Spleen (tissue), 11 donors: Measurements from ENCODE around the gene AGAP5. TPM values are rescaled to one million over a fixed set of nuclear protein-coding genes. Genes with fewer than 3 reads are reported as not detected.

Experiments used
- DNase-seq: peaks from one replicate; pipeline ENCODE4 v3.0.0-alpha.2; 2020
- H3K27ac ChIP-seq, 8 donors: fragments of 200-600 bp; sonication (generic) in 7 of 8; 1 replicate in 4 of 8; 2 replicates in 4 of 8; pipeline versions ENCODE4 v1.5.0 to v1.8.0; 2016 to 2021; ENCODE audit warnings: inconsistent platforms in 4 of 8, mild to moderate bottlenecking in 4 of 8, moderate library complexity in 1 of 8
- H3K27me3 ChIP-seq, 7 donors: fragments of 200-600 bp; sonication (generic) in 6 of 7; replicated peaks in 1 of 7; 1 replicate in 4 of 7; 2 replicates in 3 of 7; pipeline versions ENCODE4 v1.5.0 to v1.8.0; 2016 to 2021; ENCODE audit warnings: inconsistent platforms in 3 of 7, mild to moderate bottlenecking in 1 of 7
- H3K36me3 ChIP-seq, 6 donors: fragments of 200-600 bp; sonication (generic) in 5 of 6; 1 replicate in 4 of 6; 2 replicates in 2 of 6; pipeline versions ENCODE4 v1.5.0 to v1.8.0; 2016 to 2021; ENCODE audit warnings: inconsistent platforms in 2 of 6
- H3K4me1 ChIP-seq, 6 donors: fragments of 200-600 bp; sonication (generic) in 5 of 6; 1 replicate in 3 of 6; 2 replicates in 3 of 6; pipeline versions ENCODE4 v1.5.0 to v1.8.0; 2016 to 2021; ENCODE audit warnings: inconsistent platforms in 3 of 6
- H3K4me3 ChIP-seq, 8 donors: fragments of 200-600 bp; sonication (generic) in 7 of 8; 1 replicate in 4 of 8; 2 replicates in 4 of 8; pipeline versions ENCODE4 v1.5.0 to v1.8.0; 2016 to 2021; ENCODE audit warnings: inconsistent platforms in 4 of 8, mild to moderate bottlenecking in 4 of 8, moderate library complexity in 2 of 8
- H3K9me3 ChIP-seq, 8 donors: fragments of 200-600 bp; sonication (generic) in 7 of 8; 1 replicate in 4 of 8; 2 replicates in 4 of 8; pipeline versions ENCODE4 v1.5.0 to v1.8.0; 2016 to 2021; ENCODE audit warnings: inconsistent platforms in 4 of 8
- CTCF ChIP-seq, 11 experiments: fragments of 200-600 bp in 7 of 11; fragments of 450-650 bp in 4 of 11; sonication (generic) in 4 of 11; IDR thresholded peaks in 8 of 11; conservative IDR thresholded peaks in 3 of 11; 1 replicate in 7 of 11; 2 replicates in 4 of 11; pipeline versions ENCODE4 v1.4.0 to v1.8.0; 2016 to 2021; ENCODE audit warnings: antibody characterized with exemption in 11 of 11, inconsistent platforms in 4 of 11, mild to moderate bottlenecking in 1 of 11
- POLR2A ChIP-seq, 3 donors: fragments of 450-650 bp; IDR thresholded peaks; one replicate each; pipeline ENCODE4 v1.5.1; 2017; ENCODE audit warnings: antibody characterized with exemption in 3 of 3, mild to moderate bottlenecking in 1 of 3
- POLR2AphosphoS5 ChIP-seq, 3 donors: sonication (generic); formaldehyde crosslinking; IDR thresholded peaks; one replicate each; pipeline ENCODE4 v1.5.1; 2017; ENCODE audit warnings: antibody characterized with exemption in 3 of 3
- WGBS, 5 donors: extraction: QIAGEN DNeasy Blood & Tissue Kit in 3 of 5; methylation state at CpG; one replicate each; pipeline versions ENCODE4 v1.1.5 to v1.1.7; 2013 to 2018; 5-methylcytosine and 5-hydroxymethylcytosine counted together
- intact Hi-C: fragments of 100-400 bp; cut with DNase I; formaldehyde crosslinking; loops from one replicate; pipeline ENCODE4 v1.15.0; 2023; ENCODE audit warnings: low total_unique reads
- polyA plus RNA-seq, 3 donors: library from polyadenylated mRNA; stranded (reverse); fragments of 200-250 nt; gene quantifications; one replicate each; pipeline ENCODE4 v1.2.1, GENCODE V29; 2013
- total RNA-seq, 7 donors: library from RNA; depleted of rRNA in 3 of 7; stranded (reverse); fragments of >200 nt in 3 of 7; fragmentation: NEBNext Ultra II Directional in 4 of 7; extraction: Animal tissue kit (Norgen Biotek cat#: 25700) in 4 of 7; gene quantifications; one replicate each; pipeline versions ENCODE4 v1.1.0 to v1.2.1, GENCODE V29; 2016 to 2021
- donor health status: healthy with polysubstance abuse.
- donor health status: DM: no; HTN: no; CAD: no; lungs with moderate emphysema.
- donor health status: DM: no; HTN: no; CAD: no.
- donor health status: Bipolar disorder and iron deficiency.
- donor health status: healthy.
- donor health status: DM: no; HTN: no; CAD: no.
- donor health status: DM: yes; HTN: yes; CAD: no.

The AGAP5 gene
- total and polyA plus RNA-seq, 10 donors: 2.6 to 15.7 (median 9.3) TPM

- TF ChIP-seq POLR2AphosphoS5 (IDR thresholded peaks at IDR 0.05) (peak in 2 of 3 donors; percentile 54 to 61), CTCF (IDR thresholded peaks at IDR 0.05 in 8 of 11, conservative IDR thresholded peaks at IDR 0.05 in 3 of 11) (no peak)
- DNase-seq: peak; percentile 80
- no peaks in the 10 kb centered on the region for H3K9me3 ChIP-seq
- H3K36me3 ChIP-seq: no peaks in the 10 kb centered on the region
- H3K27ac ChIP-seq: peak overlapping the region in 2 of 8 donors; percentile 44 to 55
- peaks cover 0 to 20% (median 0%) of the 10 kb centered on the region in 7 donors for H3K27me3 ChIP-seq
- H3K4me1 ChIP-seq: peaks cover 0 to 31% (median 18%) of the 10 kb centered on the region in 6 donors
- WGBS, 5 donors: 18 to 27% (median 20%) methylated on average over 22 to 32 of the region's 32 CpGs
- intact Hi-C loops: loop anchor here (10.0 kb wide), 1 partner anchor 383 kb away; no protein-coding TSS in a partner anchor
- H3K4me3 ChIP-seq: peak overlapping the region; percentile 49 to 72 (median 56)
These were observed 50.6 kb downstream of the AGAP5 start for GRCh38 chr10:73647211-73647874.

GRCh38 chr10:73646598-73647041 is 51.3 kb downstream of the AGAP5 start:
- no peak overlapping the region for H3K27ac ChIP-seq
- H3K9me3 ChIP-seq: no peaks in the 10 kb centered on the region
- WGBS, 5 donors: 90 to 95% (median 94%) methylated on average over 8 to 9 of the region's 9 CpGs
- H3K4me3 ChIP-seq: no peak overlapping the region
- H3K27me3 ChIP-seq: peaks cover 0 to 20% (median 0%) of the 10 kb centered on the region in 7 donors
- intact Hi-C loops: loop anchor here (10.0 kb wide), 1 partner anchor 382 kb away; no protein-coding TSS in a partner anchor
- no peak for DNase-seq
- H3K4me1 ChIP-seq: peaks cover 0 to 31% (median 18%) of the 10 kb centered on the region in 6 donors
- no peaks in the 10 kb centered on the region for H3K36me3 ChIP-seq
- TF ChIP-seq POLR2A (IDR thresholded peaks at IDR 0.05): no peak
- no peak for TF ChIP-seq CTCF (IDR thresholded peaks at IDR 0.05 in 8 of 11, conservative IDR thresholded peaks at IDR 0.05 in 3 of 11)
- TF ChIP-seq POLR2AphosphoS5 (IDR thresholded peaks at IDR 0.05): no peak

GRCh38 chr10:73645251-73645650 is 52.7 kb downstream of the AGAP5 start:
- no peaks in the 10 kb centered on the region for H3K9me3 ChIP-seq
- WGBS, 5 donors: 42 to 87% (median 52%) methylated on average over 3 of the region's 3 CpGs
- peaks cover 0 to 20% (median 0%) of the 10 kb centered on the region in 7 donors for H3K27me3 ChIP-seq
- DNase-seq: no peak
- intact Hi-C loops: loop anchor here (2.0 to 10.0 kb wide), 2 partner anchors 116 to 380 kb away; no protein-coding TSS in a partner anchor
- no peak overlapping the region for H3K27ac ChIP-seq
- H3K4me1 ChIP-seq: peaks cover 0 to 31% (median 18%) of the 10 kb centered on the region in 6 donors
- no peak overlapping the region for H3K4me3 ChIP-seq
- no peaks in the 10 kb centered on the region for H3K36me3 ChIP-seq
- no peak for TF ChIP-seq CTCF (IDR thresholded peaks at IDR 0.05 in 8 of 11, conservative IDR thresholded peaks at IDR 0.05 in 3 of 11)

GRCh38 chr10:73644767-73645166 is 53.1 kb downstream of the AGAP5 start:
- intact Hi-C loops: loop anchor here (2.0 to 10.0 kb wide), 2 partner anchors 116 to 380 kb away; no protein-coding TSS in a partner anchor
- Histone ChIP-seq H3K9me3 (no peaks in the 10 kb centered on the region), H3K4me1 (peaks cover 0 to 31% (median 18%) of the 10 kb centered on the region in 6 donors), H3K27me3 (peaks cover 0 to 20% (median 0%) of the 10 kb centered on the region in 7 donors), H3K27ac (no peak overlapping the region), H3K4me3 (no peak overlapping the region), H3K36me3 (no peaks in the 10 kb centered on the region)
- TF ChIP-seq CTCF (IDR thresholded peaks at IDR 0.05 in 8 of 11, conservative IDR thresholded peaks at IDR 0.05 in 3 of 11) (no peak), POLR2A (IDR thresholded peaks at IDR 0.05) (no peak), POLR2AphosphoS5 (IDR thresholded peaks at IDR 0.05) (no peak)
- no peak for DNase-seq
- WGBS, 5 donors: 34 to 56% (median 50%) methylated on average over 1 of the region's 1 CpG
